Transverse colon (tissue), 4 donors: ENCODE data around the gene SH3RF3. TPM values are rescaled to one million over a fixed set of nuclear protein-coding genes. Genes with fewer than 3 reads are reported as not detected.
"Not testable (repeated sequence)": the region's sequence is repeated elsewhere in the genome, so short reads cannot be mapped to it uniquely, and the experiment has no call there.

ENCODE experiments used
- DNase-seq: peaks from one replicate; pipeline ENCODE4 v3.0.0-alpha.2; 2019
- H3K27ac ChIP-seq, 4 donors: fragments of 200-600 bp; sonication (generic); 2 replicates each; pipeline ENCODE4 v1.5.1; 2016 to 2018; ENCODE audit warnings: inconsistent platforms in 4 of 4
- H3K27me3 ChIP-seq: fragments of 200-600 bp; sonication (generic); 2 replicates; pipeline ENCODE4 v1.5.1; 2017; ENCODE audit warnings: inconsistent platforms
- H3K36me3 ChIP-seq, 4 donors: fragments of 200-600 bp; sonication (generic); 2 replicates each; pipeline ENCODE4 v1.5.1; 2017 to 2019; ENCODE audit warnings: inconsistent platforms in 4 of 4
- H3K4me1 ChIP-seq, 4 donors: fragments of 200-600 bp; sonication (generic); 2 replicates each; pipeline ENCODE4 v1.5.1; 2017 to 2020; ENCODE audit warnings: inconsistent platforms in 4 of 4
- H3K4me3 ChIP-seq, 4 donors: fragments of 200-600 bp; sonication (generic); 1 replicate in 1 of 4; 2 replicates in 3 of 4; pipeline versions ENCODE4 v1.5.1 to v1.6.1; 2017 to 2019; ENCODE audit warnings: inconsistent platforms in 4 of 4
- H3K9me3 ChIP-seq, 2 donors: fragments of 200-600 bp; sonication (generic); 2 replicates each; pipeline ENCODE4 v1.5.1; 2017 to 2019; ENCODE audit warnings: inconsistent platforms in 2 of 2
- CTCF ChIP-seq, 5 experiments: fragments of 200-600 bp in 3 of 5; fragments of 450-650 bp in 2 of 5; sonication (generic) in 3 of 5; IDR thresholded peaks; 1 replicate in 2 of 5; 2 replicates in 3 of 5; pipeline ENCODE4 v1.5.1; 2016 to 2017; ENCODE audit warnings: antibody characterized with exemption in 5 of 5, inconsistent platforms in 3 of 5, mild to moderate bottlenecking in 2 of 5, moderate library complexity in 1 of 5
- EP300 ChIP-seq: sonication (generic); formaldehyde crosslinking; IDR thresholded peaks from one replicate; pipeline ENCODE4 v1.6.1; 2017; ENCODE audit warnings: antibody characterized with exemption, low read depth
- POLR2A ChIP-seq: fragments of 450-650 bp; IDR thresholded peaks from one replicate; pipeline ENCODE4 v1.6.1; 2016; ENCODE audit warnings: antibody characterized with exemption, mild to moderate bottlenecking, moderate library complexity
- POLR2AphosphoS5 ChIP-seq, 3 donors: sonication (generic); formaldehyde crosslinking; IDR thresholded peaks; one replicate each; pipeline ENCODE4 v1.6.1; 2016; ENCODE audit warnings: antibody characterized with exemption in 3 of 3
- WGBS, 2 donors: methylation state at CpG; one replicate each; pipeline ENCODE4 v1.1.5; 2018; ENCODE audit warnings: low coverage in 1 of 2; 5-methylcytosine and 5-hydroxymethylcytosine counted together
- in situ Hi-C, 4 donors: fragments of 200-750 bp; cut with MboI; loops; one replicate each; pipeline versions ENCODE4 v1.15.0 to v1.15.1; 2017; ENCODE audit warnings: low sequenced_read_pairs in 3 of 4, low pct_ligation_motif_present in 1 of 4, low pct_unique_long_range_greater_than_20kb in 1 of 4
- intact Hi-C: fragments of 100-400 bp; cut with DNase I; formaldehyde crosslinking; loops from one replicate; pipeline ENCODE4 v1.15.1; 2023; ENCODE audit warnings: low total_unique reads
- total RNA-seq, 4 donors: library from RNA; depleted of rRNA; stranded (reverse); fragments of >200 nt; gene quantifications; one replicate each; pipeline ENCODE4 v1.1.0, GENCODE V29; 2016

SH3RF3 gene
- total RNA-seq, 4 donors from 2014 or later: 1.9 to 8.8 (median 2.9) TPM

DNA sequence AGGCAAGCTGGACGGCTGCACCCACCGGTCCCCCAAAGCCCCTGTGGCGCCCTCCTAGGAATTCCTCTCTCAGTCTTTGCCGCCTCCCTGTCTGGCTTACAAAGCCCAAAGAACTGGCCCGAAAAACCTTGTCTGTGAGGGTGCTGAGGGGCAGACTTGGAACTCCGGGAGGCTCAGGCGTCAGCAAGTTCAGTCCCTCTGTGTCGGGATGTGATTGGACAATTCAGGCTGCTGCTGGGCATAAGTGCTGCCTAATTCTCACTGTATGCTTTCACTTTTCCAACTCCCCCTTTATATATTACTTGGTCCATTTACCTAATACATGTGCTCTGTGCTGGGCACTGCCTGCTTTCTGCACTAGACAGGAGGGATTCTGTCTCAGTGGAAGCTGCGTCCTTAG is 20.3 kb upstream of the SH3RF3 start:
- Histone ChIP-seq H3K27ac (no peak overlapping the region), H3K4me3 (no peak overlapping the region), H3K36me3 (no peaks in the 10 kb centered on the region), H3K27me3 (no peaks in the 10 kb centered on the region), H3K9me3 (no peaks in the 10 kb centered on the region), H3K4me1 (no peaks in the 10 kb centered on the region)
- TF ChIP-seq EP300 (no peak), CTCF (IDR thresholded peaks at IDR 0.05) (no peak), POLR2AphosphoS5 (IDR thresholded peaks at IDR 0.05) (no peak)
- no peak for DNase-seq
- intact Hi-C loops (no loop called here), in situ Hi-C loops (no loop called here)
- 89% methylated on average over 9 of the region's 9 CpGs; no CpG with 5 or more reads in 1 of the 2 donors for WGBS, 2 donors

DNA sequence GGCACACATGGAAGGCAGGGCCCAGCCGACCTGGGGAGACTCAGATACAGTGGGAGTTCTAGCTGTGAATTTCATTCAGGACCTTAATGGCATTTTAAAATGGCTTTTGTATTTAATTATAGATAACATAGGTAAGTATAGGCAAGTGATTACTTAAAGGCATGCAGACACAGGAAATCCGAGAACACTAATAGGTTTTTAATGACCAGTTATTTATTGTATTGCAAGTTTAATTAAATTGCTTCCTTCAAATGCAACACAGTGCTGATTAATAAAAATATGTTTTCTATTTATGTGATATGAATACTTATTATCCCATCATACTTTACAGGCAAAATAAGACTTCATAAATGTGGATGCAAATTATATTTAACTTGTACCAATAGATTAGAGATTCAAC is 19.7 kb upstream of the SH3RF3 start:
- no peak overlapping the region for H3K27ac ChIP-seq
- intact Hi-C loops: no loop called here
- no peak for TF ChIP-seq POLR2A
- TF ChIP-seq EP300: no peak
- no peak for TF ChIP-seq POLR2AphosphoS5 (IDR thresholded peaks at IDR 0.05)
- TF ChIP-seq CTCF (IDR thresholded peaks at IDR 0.05): no peak
- no peaks in the 10 kb centered on the region for H3K9me3 ChIP-seq
- H3K36me3 ChIP-seq: no peaks in the 10 kb centered on the region
- H3K4me1 ChIP-seq: no peaks in the 10 kb centered on the region
- in situ Hi-C loops: no loop called here
- no peak overlapping the region for H3K4me3 ChIP-seq
- no peak for DNase-seq
- no peaks in the 10 kb centered on the region for H3K27me3 ChIP-seq
- 84 to 100% methylated on average over 1 to 2 of the region's 2 CpGs for WGBS, 2 donors

GRCh38 chr2:109110170-109110569 is 18.8 kb upstream of the SH3RF3 start:
- Histone ChIP-seq H3K27ac (no peak overlapping the region), H3K4me3 (no peak overlapping the region), H3K27me3 (no peaks in the 10 kb centered on the region), H3K4me1 (no peaks in the 10 kb centered on the region), H3K36me3 (no peaks in the 10 kb centered on the region), H3K9me3 (no peaks in the 10 kb centered on the region)
- intact Hi-C loops (no loop called here), in situ Hi-C loops (no loop called here)
- WGBS, 2 donors: 64 to 65% methylated on average over 2 to 7 of the region's 7 CpGs
- TF ChIP-seq POLR2A (no peak), POLR2AphosphoS5 (IDR thresholded peaks at IDR 0.05) (no peak), EP300 (no peak), CTCF (IDR thresholded peaks at IDR 0.05) (no peak)
- DNase-seq: no peak

GRCh38 chr2:109117181-109117580 is 11.8 kb upstream of the SH3RF3 start:
- H3K36me3 ChIP-seq, in situ Hi-C loops, H3K4me1 ChIP-seq, H3K4me3 ChIP-seq, intact Hi-C loops, H3K9me3 ChIP-seq, DNase-seq, H3K27ac ChIP-seq, H3K27me3 ChIP-seq: not testable (repeated sequence)
- WGBS, 2 donors: 91% methylated on average over 9 of the region's 9 CpGs; no CpG with 5 or more reads in 1 of the 2 donors

DNA sequence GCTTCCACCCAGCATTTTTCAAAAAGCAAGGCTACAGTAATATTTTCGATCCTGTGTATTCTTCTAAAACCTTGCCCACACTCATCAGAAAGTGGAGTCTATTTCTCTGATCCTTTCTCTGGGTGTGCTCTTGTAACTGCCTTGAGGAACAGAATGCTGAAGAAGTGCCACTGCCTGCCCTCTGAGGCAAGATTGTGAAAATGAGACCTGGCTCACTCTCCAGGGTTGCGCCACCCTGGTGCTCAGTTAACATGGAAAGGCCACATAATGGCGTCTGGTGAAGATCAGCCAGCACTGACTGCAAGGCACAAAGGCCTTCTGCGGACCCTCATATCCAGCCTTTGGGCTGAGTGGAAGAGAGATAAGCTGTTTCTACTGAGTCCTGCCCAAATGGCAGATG is 11.2 kb upstream of the SH3RF3 start:
- WGBS, 2 donors: 94% methylated on average over 4 of the region's 4 CpGs; no CpG with 5 or more reads in 1 of the 2 donors
- no peak for DNase-seq
- Histone ChIP-seq H3K27me3 (no peaks in the 10 kb centered on the region), H3K27ac (no peak overlapping the region), H3K9me3 (no peaks in the 10 kb centered on the region), H3K4me1 (no peaks in the 10 kb centered on the region), H3K4me3 (no peak overlapping the region), H3K36me3 (no peaks in the 10 kb centered on the region)
- in situ Hi-C loops: no loop called here
- TF ChIP-seq POLR2A: no peak
- TF ChIP-seq EP300: no peak
- intact Hi-C loops: no loop called here
